Measurements from ENCODE around the gene NAV2.

NAV2 gene

GRCh38 chr11:20030472-20030871 lies 317.8 kb downstream of the NAV2 start:
- DNase-seq = no peak

DNA sequence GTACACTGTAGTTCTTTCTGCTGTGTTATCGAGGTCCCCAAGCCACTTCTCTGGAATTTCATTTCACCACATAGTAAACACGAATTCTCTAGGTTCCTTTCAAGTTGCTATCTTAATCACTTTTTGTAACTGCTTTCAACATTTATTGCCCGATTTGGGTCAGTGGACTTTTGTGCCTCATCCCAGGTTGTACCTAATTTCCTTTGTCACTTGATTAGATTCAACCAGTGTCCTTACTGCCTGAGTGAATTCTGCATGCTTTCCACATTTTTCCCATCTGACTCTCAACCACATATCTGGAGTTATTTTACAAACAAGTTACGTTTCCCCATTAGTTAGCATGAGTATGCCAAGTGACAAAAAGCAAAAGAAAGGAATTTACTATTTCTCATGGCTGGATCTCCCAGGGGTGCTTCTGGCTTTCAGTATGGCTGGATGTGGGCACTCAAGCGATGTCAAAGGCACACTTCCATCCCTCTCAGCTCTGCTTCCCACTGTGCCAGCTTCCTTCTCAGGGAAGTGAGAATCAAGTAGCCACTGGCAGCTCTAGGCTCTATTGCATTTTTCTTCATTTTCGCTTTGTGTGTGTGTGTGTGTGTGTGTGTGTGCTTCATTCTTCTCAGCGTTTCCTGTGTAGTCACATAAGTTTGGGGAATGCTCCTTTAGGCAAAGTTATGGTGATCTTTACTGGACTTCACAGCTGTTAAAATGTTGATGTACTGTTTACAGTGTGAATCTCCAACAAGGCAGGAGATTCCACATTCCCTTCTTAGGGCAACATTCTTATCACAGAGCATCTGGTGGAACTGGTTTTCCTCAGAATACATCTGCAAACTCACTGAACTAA lies 318.7 kb downstream of the NAV2 start:
- DNase-seq = peak; percentile 82

- no peak for DNase-seq
Observed at GRCh38 chr11:20032127-20032526, 319.5 kb downstream of the NAV2 start.

- DNase-seq = no peak
Observed at GRCh38 chr11:20032577-20033260, 320.1 kb downstream of the NAV2 start.

GRCh38 chr11:20033806-20034205 lies 321.2 kb downstream of the NAV2 start:
- no peak for DNase-seq

- DNase-seq = no peak
Observed at GRCh38 chr11:20034941-20035340, 322.3 kb downstream of the NAV2 start.

DNA sequence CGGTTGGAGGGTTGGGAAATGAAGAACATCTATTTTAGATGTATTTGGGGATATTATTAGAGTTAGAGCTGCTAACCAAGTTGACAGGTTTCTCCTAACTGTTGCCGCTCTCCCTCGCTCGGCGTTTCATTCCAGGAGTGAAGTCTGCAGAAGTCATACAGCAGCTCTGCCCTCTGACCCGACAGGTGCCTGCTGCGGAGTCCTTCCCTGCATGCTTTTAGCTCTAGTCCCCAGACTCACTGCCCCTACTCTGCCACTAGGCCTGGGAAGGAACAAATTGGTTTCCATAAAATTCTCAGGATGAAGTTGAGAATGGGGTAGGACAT lies 322.7 kb downstream of the NAV2 start:
- no peak for DNase-seq

GRCh38 chr11:20035701-20036601 lies 323.3 kb downstream of the NAV2 start:
- DNase-seq = peak; percentile 85

DNA sequence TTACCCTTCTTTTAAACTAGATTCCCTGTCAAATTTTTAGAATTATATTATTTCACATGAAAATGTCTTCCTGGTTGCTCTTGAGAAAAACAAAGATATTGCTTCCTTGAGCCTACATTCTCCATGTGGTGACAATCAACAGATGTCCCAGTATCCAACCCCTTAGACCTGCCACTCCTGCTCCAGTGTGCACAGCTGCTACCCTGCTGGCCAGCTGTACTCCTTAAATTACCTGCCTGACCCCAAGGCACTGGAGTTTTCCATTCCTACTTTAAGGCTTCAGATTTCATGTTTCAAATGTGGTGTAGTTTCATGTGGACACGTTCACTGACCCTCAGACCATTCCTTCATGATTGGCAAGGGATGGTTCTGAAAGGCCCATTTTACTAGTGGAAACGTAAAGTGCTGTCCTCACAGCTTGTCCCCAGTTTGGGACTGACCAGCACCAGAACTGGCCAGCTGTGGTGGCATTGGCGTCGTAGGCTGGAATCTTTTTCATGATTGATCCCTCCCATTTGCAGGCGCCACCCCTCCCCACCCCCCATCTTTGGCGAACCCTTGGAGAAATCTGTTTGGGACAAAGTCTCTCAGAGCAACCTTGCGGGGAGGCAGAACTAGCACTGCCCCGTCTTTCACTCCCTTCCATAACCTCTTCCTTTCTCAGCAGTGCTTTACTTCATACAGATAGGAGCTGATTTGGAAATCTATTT lies 324.1 kb downstream of the NAV2 start:
- no peak for DNase-seq

DNA sequence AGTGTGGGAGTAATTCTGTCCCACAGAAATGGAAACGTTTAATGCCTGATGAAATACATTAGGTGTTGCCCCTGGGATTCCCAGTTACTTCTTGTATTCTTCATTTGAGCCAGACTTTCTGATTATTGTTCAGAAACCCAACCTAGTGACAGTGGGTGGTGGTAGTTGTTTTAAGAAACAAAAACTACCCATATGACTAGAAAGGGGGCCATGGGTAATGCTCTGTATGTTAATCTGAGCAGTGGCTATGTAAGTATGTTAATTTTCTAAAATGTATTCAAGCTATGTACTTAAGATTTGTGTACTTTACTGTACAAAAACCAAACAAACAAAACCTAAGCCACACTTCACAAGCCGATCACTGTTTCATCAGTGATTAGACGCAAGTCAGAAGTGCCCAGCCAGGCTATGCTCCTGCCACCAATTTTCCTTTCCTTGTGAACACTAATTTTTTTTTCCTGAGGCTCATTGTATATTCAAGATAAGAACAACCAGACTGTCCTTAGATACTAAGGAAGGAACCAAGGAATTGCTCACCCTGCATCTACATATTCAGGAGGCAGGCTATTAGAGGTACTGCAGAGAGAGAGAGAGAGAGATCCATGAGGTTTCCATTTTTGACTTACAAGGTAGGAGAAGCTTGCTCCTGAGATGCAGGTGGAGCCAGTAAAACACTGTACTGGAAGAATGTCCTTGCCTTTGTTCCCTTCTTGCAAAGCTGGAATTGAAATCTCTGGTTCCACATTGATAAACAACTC lies 324.9 kb downstream of the NAV2 start:
- DNase-seq = no peak

- no peak for DNase-seq
Observed at GRCh38 chr11:20038412-20038811, 325.8 kb downstream of the NAV2 start.

DNA sequence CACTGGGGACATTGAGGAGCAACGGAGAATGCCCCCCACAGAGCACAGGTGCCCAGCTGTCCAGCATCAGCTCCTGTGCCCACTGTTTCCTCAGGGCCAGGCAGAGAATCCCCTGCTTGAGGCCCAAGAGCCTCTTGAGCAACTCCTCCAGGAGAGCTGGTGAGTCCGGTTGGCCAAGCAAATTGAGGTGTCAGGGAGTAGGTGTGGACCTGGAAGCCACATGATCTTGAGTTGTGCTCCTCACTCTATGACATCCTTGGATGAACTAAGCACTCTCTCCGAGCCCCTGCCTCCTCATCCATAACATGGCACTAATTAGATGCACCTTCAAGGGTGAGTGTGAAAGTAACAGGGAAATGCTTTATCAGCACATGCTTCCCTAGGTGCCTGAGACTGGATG lies 326.3 kb downstream of the NAV2 start:
- DNase-seq = no peak

- no peak for DNase-seq
Observed at GRCh38 chr11:20041499-20041898, 328.9 kb downstream of the NAV2 start.

DNA sequence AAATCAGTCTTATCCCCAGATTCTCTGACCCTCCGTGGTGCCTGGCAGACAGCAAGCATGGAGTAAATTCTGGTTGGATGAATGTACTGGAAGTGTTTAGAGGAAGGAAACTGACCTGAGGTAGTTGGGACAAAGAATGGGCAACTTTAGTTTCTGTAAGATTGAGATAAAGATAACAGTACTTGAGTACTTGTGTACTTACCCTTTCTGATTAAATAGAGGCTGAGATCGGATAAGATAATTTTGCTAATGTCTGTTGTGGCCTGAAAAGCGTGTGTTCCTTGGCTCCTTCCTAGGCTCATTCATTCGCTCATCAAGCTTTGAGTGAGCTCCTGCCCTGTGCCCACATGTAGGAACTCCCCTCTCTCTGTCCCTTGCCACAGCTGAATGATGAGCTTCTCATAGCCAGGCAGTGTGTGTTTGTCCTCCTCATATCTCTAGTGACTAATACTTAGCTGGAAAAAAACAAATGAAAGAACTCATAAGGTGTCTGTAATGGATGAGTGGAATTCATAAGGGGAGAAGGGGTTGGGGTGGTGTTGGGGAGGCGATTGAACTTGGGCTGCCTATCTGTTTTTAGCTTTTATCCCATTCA lies 329.5 kb downstream of the NAV2 start:
- DNase-seq = no peak

DNA sequence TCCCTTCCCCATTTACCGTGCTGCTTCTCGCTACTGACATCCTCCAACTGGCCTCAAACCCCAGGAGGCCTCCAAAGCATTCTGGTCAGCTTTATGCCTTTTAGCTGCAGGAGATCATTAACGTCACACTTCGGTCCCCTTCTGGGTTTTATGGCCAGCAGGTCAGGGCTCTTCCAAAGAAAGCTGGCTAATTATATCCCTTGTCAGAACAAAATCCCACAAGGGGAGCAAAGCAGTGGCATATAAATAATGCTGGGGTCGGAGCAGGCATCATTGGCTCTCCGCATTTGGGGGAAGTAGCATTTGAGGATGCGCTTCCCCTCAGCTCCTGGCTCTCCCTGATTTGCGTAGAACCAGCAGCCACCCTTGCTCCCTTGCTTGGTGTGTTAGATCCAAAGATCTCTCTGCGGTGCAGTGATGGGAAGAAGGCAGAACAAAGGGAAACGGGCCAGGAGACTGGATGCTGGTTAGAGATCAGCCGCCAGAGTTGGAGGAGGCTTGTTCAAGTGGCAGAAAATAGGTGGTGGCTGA lies 330.2 kb downstream of the NAV2 start:
- no peak for DNase-seq

DNA sequence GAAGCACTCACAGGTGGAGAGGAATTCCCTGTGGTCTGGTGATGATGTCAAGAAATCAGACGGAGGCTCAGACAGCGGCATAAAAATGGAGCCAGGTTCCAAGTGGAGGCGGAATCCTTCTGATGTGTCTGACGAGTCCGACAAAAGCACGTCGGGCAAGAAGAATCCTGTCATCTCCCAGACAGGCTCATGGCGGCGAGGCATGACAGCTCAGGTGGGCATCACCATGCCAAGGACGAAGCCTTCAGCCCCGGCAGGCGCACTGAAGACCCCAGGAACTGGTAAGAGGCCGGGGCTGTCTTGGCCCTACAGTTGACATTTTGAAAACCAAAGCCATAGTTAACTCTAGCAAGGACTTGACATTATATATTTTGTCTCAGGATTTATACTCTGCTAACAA lies 331.4 kb downstream of the NAV2 start:
- no peak for DNase-seq

DNA sequence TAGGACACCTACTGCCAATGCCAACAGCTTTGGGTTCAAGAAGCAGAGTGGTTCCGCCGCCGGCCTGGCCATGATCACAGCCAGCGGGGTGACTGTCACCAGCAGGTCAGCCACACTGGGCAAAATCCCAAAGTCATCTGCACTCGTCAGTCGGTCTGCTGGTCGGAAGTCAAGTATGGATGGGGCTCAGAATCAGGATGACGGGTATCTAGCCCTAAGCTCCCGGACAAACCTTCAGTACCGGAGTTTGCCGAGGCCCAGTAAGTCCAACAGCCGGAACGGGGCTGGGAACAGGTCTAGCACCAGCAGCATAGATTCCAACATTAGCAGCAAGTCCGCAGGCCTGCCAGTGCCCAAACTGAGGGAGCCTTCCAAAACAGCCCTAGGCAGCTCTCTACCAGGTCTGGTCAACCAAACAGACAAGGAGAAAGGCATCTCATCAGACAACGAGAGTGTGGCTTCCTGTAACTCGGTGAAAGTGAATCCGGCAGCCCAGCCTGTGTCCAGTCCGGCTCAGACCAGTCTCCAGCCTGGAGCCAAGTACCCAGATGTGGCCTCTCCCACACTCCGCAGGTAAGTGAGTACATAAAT lies 332.6 kb downstream of the NAV2 start:
- no peak for DNase-seq

- no peak for DNase-seq
Observed at GRCh38 chr11:20046416-20046815, 333.8 kb downstream of the NAV2 start.

- no peak for DNase-seq
Observed at GRCh38 chr11:20047006-20047768, 334.6 kb downstream of the NAV2 start.

DNA sequence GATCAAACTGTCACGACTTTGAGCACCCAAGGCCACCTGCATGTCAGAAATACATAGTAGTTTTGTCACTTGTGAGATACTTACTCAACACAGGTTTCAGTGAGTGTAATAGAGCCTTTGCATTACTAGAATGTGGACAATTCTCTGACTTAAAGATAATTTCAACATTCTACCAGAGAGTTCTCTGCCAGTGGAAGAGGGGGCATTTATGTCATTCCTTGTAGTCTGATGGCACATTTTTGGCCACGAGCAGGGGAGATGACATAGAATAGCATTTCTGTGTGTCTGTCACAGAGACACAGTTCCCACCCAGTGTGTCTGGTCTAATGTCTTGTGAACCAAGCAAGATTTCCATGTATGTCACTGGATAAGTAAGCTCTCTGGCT lies 335.1 kb downstream of the NAV2 start:
- DNase-seq = no peak

All from HCEC 1CT (cell line).